GM18907 (cell line): Measurements from ENCODE around the gene RPS8.
"Not testable (repeated sequence)": the region's sequence is repeated elsewhere in the genome, so short reads cannot be mapped to it uniquely, and the experiment has no call there.

Source experiments
- ATAC-seq: cut with Tn5 transposase; IDR thresholded peaks from one replicate; pipeline ENCODE4 v1.9.1; 2021; ENCODE audit warnings: mild to moderate bottlenecking, moderate library complexity; ENCODE audit not compliant: unreplicated experiment

RPS8 gene

GRCh38 chr1:44802306-44803061 is 27.1 kb downstream of the RPS8 start:
- ATAC-seq: no peak

- no peak for ATAC-seq
These were observed 27.6 kb downstream of the RPS8 start for GRCh38 chr1:44803062-44803311.

GRCh38 chr1:44803312-44804095 is 28.2 kb downstream of the RPS8 start:
- ATAC-seq: no peak

GRCh38 chr1:44805311-44806024 is 30.1 kb downstream of the RPS8 start:
- ATAC-seq: no peak

GRCh38 chr1:44806025-44806703 is 30.8 kb downstream of the RPS8 start:
- ATAC-seq: no peak

GRCh38 chr1:44806704-44807363 is 31.5 kb downstream of the RPS8 start, which contains the start of gene DYNLT4:
DYNLT4 (minus strand) TSS chr1:44807351; CDS start chr1:44806668, 683 bp downstream.
- no peak for ATAC-seq

- peak; percentile 40 for ATAC-seq
These were observed 32.2 kb downstream of the RPS8 start for GRCh38 chr1:44807364-44808062.

GRCh38 chr1:44808063-44808937 is 33.0 kb downstream of the RPS8 start, which contains the start of gene BTBD19:
BTBD19 (plus strand) TSS chr1:44808523; CDS start chr1:44808821, 298 bp downstream.
- ATAC-seq: peak; percentile 33

GRCh38 chr1:44808938-44809917 is 33.9 kb downstream of the RPS8 start:
- ATAC-seq: peak; percentile 35

- ATAC-seq: no peak
These were observed 34.9 kb downstream of the RPS8 start for GRCh38 chr1:44810101-44810761.

GRCh38 chr1:44810762-44811105 is 35.4 kb downstream of the RPS8 start:
- not testable (repeated sequence) for ATAC-seq

GRCh38 chr1:44811234-44811633 is 35.9 kb downstream of the RPS8 start:
- ATAC-seq: no peak

- no peak for ATAC-seq
These were observed 37.6 kb downstream of the RPS8 start for GRCh38 chr1:44812822-44813543.

- ATAC-seq: not testable (repeated sequence)
These were observed 40.6 kb downstream of the RPS8 start for GRCh38 chr1:44815926-44816325.

- ATAC-seq: no peak
These were observed 42.0 kb downstream of the RPS8 start for GRCh38 chr1:44817307-44817706.

GRCh38 chr1:44817771-44818495 is 42.6 kb downstream of the RPS8 start:
- ATAC-seq: no peak
